SK-N-SH treated with all-trans-retinoic acid at 6 μM for 48 hours (cell line): ENCODE measurements around the gene RNF103.
"Not testable (repeated sequence)": the region's sequence is repeated elsewhere in the genome, so short reads cannot be mapped to it uniquely, and the experiment has no call there.

Source experiments
- GLIS3 ChIP-seq: fragments of 250-450 bp; sonication (Bioruptor Pico); IDR thresholded peaks from 2 replicates; pipeline ENCODE4 v1.5.0; 2020; ENCODE audit warnings: mild to moderate bottlenecking, moderate library complexity
- ISL1 ChIP-seq: fragments of 250-450 bp; sonication (Bioruptor Pico); IDR thresholded peaks from 2 replicates; pipeline ENCODE4 v2.1.2; 2022; ENCODE audit warnings: mild to moderate bottlenecking, moderate library complexity
- PPARA ChIP-seq: fragments of 250-450 bp; sonication (Bioruptor Pico); IDR thresholded peaks from 2 replicates; pipeline ENCODE4 v1.5.0; 2020; ENCODE audit warnings: mild to moderate bottlenecking, borderline replicate concordance
- ZNF8 ChIP-seq: fragments of 450-650 bp; formaldehyde crosslinking; IDR thresholded peaks from 2 replicates; pipeline ENCODE4 v1.5.0; 2020; ENCODE audit warnings: mild to moderate bottlenecking, moderate library complexity

- not testable (repeated sequence) for TF ChIP-seq ZNF8; GLIS3 (CRISPR knock-in tag); PPARA; ISL1
These were observed 45.7 kb upstream of the RNF103 start for GRCh38 chr2:86669323-86669722.
